ENCODE results near the gene ARRDC3.
"Not testable (repeated sequence)": the region's sequence is repeated elsewhere in the genome, so short reads cannot be mapped to it uniquely, and the experiment has no call there.

Gene ARRDC3

DNA sequence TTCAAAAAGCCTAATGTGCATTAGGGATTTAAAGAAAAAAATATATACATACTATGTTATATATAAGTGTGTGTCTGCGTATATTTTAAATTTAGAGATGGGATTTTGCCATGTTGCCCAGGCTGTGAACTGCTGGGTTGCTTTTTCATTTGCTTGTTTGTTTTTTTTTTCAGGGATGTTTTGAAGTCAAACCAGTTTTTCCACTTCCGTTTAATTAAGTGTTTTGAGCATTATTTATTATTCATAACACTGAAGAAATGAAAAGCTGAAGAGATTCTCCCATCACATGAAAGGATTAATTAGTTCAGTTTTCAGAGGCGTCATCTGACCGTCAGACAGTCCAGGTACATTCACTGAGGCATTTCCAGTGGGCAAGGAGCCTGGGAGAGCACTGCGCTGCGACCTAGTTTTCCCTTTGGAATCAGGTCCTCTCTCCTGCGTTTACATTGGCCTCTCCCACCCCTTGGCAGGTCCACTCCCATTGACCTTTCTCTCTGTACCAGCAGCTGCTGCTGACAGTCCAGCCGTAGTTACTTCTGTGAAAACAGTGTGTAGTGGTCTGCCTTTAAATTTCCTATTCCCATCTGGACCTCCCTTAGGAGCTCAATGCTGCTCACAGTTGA, 26.0 kb downstream of the ARRDC3 start:
- DNase-seq: no peak

GRCh38 chr5:91354867-91355266, 28.2 kb downstream of the ARRDC3 start:
- DNase-seq: not testable (repeated sequence)

DNA sequence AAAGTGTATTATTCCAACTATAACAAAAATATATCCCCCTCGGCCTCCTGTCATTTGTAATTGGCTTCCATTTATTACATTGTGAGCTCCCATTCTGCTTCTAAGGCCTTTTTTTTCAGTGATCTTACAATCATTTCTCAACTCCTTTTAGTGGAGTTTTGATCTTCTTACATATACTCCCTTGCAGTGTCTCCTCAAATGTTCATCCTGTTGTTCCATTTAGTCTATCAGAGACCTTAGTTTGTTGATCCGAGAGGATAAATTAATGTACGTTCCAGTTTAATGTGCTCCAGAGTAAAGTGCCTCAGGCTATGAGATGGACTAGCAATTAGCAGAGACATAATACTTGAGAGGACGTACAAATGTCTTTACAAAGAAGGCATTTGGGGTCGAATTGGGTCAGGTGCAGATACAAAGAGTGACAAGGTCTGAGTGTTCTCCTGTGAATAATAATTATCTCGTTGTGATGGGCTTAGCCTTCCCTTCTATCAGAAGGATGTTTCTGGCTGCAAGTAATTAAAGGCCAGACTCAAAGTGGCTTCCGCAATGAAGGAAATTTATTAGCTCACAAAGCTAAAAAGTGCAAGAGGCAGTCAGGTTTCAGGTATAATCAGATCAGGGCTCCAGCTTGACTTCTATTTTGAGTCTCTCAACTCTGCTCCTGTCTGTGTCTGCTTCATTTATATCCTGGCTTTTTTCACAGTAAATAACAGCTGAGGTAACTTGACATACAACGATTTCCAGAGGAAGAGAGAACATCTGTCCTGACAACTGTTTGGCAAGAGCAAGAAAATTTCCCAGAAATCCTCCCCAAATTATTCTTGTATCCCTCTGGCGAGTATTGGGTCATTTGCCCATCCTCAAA, 30.1 kb downstream of the ARRDC3 start:
- DNase-seq: no peak

DNA sequence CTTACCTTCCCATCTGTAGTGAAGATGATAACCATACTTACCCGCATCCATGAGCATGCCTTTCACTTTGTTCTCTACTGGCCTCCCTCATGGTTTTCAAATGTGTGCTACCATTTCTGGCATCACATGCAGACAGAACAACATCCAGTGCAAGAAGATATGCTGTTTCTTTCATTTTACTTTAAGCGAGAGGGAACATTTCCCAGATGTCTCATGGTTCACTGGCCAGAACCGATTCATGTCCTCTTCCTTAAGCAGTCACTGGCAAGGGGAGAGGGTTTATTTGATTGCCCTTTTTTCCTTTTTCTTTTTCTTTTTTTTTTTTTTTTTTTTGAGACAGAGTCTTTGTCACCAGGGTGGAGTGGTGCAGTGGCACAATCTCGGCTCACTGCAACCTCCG, 37.7 kb downstream of the ARRDC3 start:
- no peak for DNase-seq

DNA sequence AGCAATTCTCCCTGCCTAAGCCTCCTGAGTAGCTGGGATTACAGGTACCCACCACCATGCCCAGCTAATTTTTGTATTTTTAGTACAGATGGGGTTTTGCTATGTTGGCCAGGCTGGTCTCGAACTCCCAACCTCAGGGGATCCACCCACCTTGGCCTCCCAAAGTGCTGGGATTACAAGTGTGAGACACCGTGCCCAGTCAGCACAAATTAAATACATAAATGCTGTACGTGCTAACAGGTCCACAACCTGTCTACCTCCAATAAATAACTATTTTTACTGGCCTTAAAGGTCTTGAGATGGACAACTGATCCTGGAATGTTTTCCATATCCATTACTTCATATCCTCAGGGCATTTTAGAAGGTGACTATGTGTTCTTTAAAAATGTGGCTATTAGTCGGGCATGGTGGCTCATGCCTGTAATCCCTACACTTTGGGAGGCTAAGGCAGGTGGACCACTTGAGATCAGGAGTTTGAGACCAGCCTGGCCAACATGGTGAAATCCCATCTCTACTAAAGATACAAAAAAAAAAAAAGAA, 38.4 kb downstream of the ARRDC3 start:
- not testable (repeated sequence) for DNase-seq

- DNase-seq: no peak
These were observed 39.2 kb downstream of the ARRDC3 start for GRCh38 chr5:91343916-91344315.

GRCh38 chr5:91342931-91343330, 40.2 kb downstream of the ARRDC3 start:
- not testable (repeated sequence) for DNase-seq

GRCh38 chr5:91341154-91341553, 42.0 kb downstream of the ARRDC3 start:
- no peak for DNase-seq

GRCh38 chr5:91340532-91340931, 42.6 kb downstream of the ARRDC3 start:
- DNase-seq: no peak

DNA sequence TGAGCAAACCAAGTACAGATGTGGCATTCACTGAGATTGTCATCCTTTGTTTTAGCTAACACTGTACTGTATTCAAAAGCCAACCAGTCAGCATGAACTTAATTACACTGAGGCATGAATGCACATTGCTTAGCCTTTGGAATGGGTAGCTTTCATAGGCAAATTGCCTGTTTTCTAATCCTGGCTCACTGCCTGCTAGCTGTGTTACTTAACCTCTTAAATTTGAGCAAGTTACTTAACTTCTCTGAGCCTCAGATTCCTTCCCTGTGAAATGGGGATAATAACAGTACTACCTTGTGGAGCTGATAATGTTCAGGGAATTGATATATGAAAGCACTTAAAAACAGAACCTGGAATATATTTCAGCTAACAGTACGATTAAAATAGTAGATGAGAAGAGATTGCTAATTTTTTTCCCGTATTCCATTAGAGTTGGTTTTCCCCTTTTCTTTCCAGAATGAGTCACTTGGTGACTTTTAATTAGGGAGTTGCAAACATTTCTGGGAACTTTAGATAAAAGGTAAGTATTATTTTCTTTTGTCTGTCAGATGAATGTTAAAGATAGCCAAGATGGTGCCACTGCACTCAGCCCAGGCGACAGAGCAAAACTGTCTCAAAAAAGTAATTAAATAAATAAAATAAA, 43.9 kb downstream of the ARRDC3 start:
- DNase-seq: no peak

DNA sequence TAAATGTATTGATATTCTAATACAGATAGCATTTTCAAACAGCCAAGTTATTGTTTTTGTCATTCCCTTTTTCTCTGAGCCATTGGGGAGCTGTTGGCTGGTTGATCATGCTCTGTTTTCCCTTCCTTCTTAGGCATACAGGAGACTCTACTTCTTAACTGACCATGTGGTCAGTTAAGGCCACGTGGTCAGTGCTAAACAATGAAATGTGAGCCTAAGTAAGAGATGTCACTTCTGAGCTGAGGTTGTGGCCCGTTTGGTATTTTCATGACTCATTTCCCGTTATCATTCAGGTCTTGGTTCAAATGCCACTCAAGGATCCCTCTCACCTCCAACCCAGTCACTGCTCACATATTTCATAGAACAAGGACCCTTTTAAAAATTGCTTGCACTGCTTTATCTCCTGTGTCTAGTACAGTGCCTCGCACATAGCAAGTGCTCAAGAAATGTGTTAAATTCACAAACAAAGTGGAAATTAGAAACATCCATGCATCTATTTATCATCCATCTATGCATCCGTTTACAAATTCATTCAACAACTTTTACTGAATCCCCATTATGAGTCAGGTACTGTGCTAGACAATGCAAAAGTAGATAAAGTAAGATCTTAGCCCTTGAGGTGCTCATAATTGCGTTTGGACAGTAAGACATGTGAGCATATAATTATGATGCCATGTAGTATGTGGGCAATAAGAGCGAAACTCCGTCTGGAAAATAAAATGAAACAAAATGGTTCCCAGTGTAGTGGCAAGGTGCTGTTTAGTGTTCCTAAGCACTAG, 50.7 kb downstream of the ARRDC3 start:
- no peak for DNase-seq

GRCh38 chr5:91331705-91332104, 51.4 kb downstream of the ARRDC3 start:
- DNase-seq: no peak

DNA sequence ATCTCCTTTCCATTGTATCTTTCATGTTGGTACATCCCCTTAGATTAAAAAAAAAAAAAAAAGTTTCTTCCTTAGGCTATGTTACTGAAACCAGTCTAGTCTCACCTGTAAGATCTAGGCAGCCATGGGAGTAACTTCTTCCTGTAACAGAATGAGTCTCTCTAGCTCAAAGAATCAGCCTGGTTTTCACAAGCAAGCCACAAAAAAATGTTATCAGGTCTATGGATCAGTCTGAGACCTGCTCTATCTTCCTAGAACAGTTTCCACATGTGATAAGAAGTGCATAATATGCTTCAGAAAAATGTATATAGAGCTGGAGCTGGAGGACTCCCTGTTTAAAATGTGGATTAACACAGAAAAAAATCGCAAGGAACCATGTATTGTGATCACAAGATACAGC, 53.8 kb downstream of the ARRDC3 start:
- no peak for DNase-seq

DNA sequence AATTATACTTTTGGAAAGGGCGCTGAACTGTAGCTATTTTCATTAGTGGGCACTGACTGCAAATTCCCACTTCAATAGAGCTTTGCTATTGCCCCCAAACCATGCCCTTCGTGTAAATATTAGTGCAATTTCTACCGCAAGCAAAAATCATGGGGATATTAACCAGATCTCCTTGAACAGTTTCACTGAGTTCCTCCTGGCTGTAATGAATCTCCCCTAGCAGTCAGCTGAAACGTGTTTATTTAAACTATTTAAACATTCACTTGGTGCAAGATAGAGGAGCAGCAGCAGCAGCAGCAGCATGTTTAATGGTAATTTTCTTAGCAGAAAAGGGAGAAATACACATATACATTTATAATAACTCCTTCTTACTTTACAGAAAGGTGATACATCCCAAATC, 54.4 kb downstream of the ARRDC3 start:
- DNase-seq: no peak

- not testable (repeated sequence) for DNase-seq
These were observed 60.1 kb downstream of the ARRDC3 start for GRCh38 chr5:91322981-91323380.

GRCh38 chr5:91319667-91320066, 63.5 kb downstream of the ARRDC3 start:
- no peak for DNase-seq

- DNase-seq: no peak
These were observed 64.4 kb downstream of the ARRDC3 start for GRCh38 chr5:91318724-91319123.

Measured in amniotic stem cell (primary cell).